ENCODE results near the gene EPN3.

GRCh38 chr17:50527949-50528474, 4.5 kb upstream of the EPN3 start:
- TF ChIP-seq CTCF (IDR thresholded peaks at IDR 0.05; ENCODE audit: poor library complexity) (no peak), EZH2 (IDR thresholded peaks at IDR 0.05; ENCODE audit: borderline replicate concordance) (no peak)
